Esophagus squamous epithelium (tissue), 5 donors: ENCODE measurements around the gene KRTAP12-1. TPM values are rescaled to one million over a fixed set of nuclear protein-coding genes. Genes with fewer than 3 reads are reported as not detected.
"Not testable (repeated sequence)": the region's sequence is repeated elsewhere in the genome, so short reads cannot be mapped to it uniquely, and the experiment has no call there.

Experiments used
- DNase-seq: peaks from one replicate; lab custom pipeline; 2025; lab: John Stamatoyannopoulos, UW
- H3K27ac ChIP-seq, 4 donors: fragments of 200-600 bp; sonication (generic); one replicate each; pipeline ENCODE4 v1.5.1; 2016 to 2019; ENCODE audit warnings: mild to moderate bottlenecking in 1 of 4
- H3K27me3 ChIP-seq, 4 donors: fragments of 200-600 bp; sonication (generic); 1 replicate in 3 of 4; 2 replicates in 1 of 4; pipeline versions ENCODE4 v1.5.1 to v1.6.0; 2017 to 2021; ENCODE audit warnings: antibody characterized with exemption in 1 of 4
- H3K36me3 ChIP-seq, 3 donors: fragments of 200-600 bp; sonication (generic); one replicate each; pipeline ENCODE4 v1.5.1; 2016 to 2019
- H3K4me1 ChIP-seq, 3 donors: fragments of 200-600 bp; sonication (generic); one replicate each; pipeline ENCODE4 v1.5.1; 2017 to 2019
- H3K4me3 ChIP-seq, 4 donors: fragments of 200-600 bp; sonication (generic); 1 replicate in 3 of 4; 2 replicates in 1 of 4; pipeline ENCODE4 v1.5.1; 2016 to 2019; ENCODE audit warnings: mild to moderate bottlenecking in 2 of 4, moderate library complexity in 1 of 4
- H3K9me3 ChIP-seq, 3 donors: fragments of 200-600 bp; sonication (generic); one replicate each; pipeline ENCODE4 v1.5.1; 2016 to 2019
- POLR2A ChIP-seq, 4 donors: fragments of 450-650 bp; IDR thresholded peaks; one replicate each; pipeline ENCODE4 v1.6.1; 2017; ENCODE audit warnings: antibody characterized with exemption in 4 of 4, mild to moderate bottlenecking in 4 of 4, moderate library complexity in 3 of 4
- WGBS, 2 donors: methylation state at CpG; one replicate each; pipeline ENCODE4 v1.1.5; 2018; 5-methylcytosine and 5-hydroxymethylcytosine counted together
- intact Hi-C: fragments of 100-400 bp; cut with DNase I; formaldehyde crosslinking; loops from one replicate; pipeline ENCODE4 v1.15.0; 2022
- total RNA-seq, 4 donors: library from RNA; depleted of rRNA; stranded (reverse); fragments of >200 nt; gene quantifications; one replicate each; pipeline ENCODE4 v1.1.0, GENCODE V29; 2016
- TF ChIP-seq, protein P1 (sequence below), 6 experiments: fragments of 450-650 bp in 4 of 6; fragments of 200-600 bp in 2 of 6; sonication (generic) in 2 of 6; IDR thresholded peaks; one replicate each; pipeline ENCODE4 v1.5.1; 2016 to 2019; ENCODE audit warnings: antibody characterized with exemption in 6 of 6, mild to moderate bottlenecking in 4 of 6, moderate library complexity in 4 of 6
- donor health status: DM: yes; HTN: yes; CAD: no.

The KRTAP12-1 gene
- total RNA-seq, 4 donors from 2014 or later, result not detected

DNA sequence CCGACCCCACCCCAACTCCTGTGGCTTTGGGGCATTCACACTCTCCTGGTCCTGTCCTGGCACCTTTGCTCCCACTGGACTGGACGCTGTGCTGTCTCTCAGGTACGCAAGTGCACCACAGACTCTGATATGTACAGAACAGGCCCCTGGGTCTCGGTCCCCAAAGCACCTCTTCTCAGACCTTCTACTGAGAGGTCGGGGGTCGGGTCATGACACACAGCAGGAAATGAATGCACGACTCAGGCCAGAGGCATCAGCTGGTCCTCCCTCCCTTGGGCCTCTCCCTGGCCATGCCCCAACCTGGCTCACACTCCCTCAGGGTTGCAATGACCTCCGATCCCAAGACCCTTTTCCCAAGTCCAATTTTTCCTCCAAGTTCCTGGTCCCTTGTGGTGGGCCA, 13.2 kb upstream of the KRTAP12-1 start:
- no peak for TF ChIP-seq POLR2A (IDR thresholded peaks at IDR 0.05)
- TF ChIP-seq, protein P1, sequence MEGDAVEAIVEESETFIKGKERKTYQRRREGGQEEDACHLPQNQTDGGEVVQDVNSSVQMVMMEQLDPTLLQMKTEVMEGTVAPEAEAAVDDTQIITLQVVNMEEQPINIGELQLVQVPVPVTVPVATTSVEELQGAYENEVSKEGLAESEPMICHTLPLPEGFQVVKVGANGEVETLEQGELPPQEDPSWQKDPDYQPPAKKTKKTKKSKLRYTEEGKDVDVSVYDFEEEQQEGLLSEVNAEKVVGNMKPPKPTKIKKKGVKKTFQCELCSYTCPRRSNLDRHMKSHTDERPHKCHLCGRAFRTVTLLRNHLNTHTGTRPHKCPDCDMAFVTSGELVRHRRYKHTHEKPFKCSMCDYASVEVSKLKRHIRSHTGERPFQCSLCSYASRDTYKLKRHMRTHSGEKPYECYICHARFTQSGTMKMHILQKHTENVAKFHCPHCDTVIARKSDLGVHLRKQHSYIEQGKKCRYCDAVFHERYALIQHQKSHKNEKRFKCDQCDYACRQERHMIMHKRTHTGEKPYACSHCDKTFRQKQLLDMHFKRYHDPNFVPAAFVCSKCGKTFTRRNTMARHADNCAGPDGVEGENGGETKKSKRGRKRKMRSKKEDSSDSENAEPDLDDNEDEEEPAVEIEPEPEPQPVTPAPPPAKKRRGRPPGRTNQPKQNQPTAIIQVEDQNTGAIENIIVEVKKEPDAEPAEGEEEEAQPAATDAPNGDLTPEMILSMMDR (IDR thresholded peaks at IDR 0.05), result no peak
- Histone ChIP-seq H3K4me3 (no peak overlapping the region), H3K27ac (no peak overlapping the region), H3K27me3 (peaks cover 0 to 77% (median 0%) of the 10 kb centered on the region in 4 donors), H3K9me3 (peaks cover 0 to 18% (median 3%) of the 10 kb centered on the region in 3 donors), H3K4me1 (no peaks in the 10 kb centered on the region), H3K36me3 (no peaks in the 10 kb centered on the region)
- intact Hi-C loops, result no loop called here
- 65 to 69% methylated on average over 3 to 7 of the region's 8 CpGs for WGBS, 2 donors
- DNase-seq, result no peak

DNA sequence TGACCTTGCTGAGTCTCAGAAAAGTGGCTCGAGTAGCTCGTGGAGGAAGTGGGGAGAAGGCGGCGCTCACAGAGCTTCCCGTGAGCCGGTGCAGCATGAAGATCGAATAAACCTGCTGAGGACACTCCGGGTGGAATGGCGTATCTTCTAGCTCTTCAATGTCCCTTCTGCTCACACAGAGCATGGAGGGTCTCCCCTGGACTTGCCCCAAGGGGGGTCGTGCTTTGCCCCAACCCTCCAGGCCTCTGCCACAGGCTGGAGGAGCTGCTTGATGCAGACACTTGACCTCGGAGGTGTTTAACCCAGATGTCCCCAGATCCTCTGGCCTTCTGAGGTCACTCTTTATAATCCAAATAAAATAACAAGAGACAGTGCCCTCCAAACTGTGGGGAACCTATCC, 12.8 kb upstream of the KRTAP12-1 start:
- H3K36me3 ChIP-seq, result no peaks in the 10 kb centered on the region
- no peak for DNase-seq
- 52 to 65% methylated on average over 10 to 11 of the region's 11 CpGs for WGBS, 2 donors
- TF ChIP-seq, protein P1 (IDR thresholded peaks at IDR 0.05), result no peak
- TF ChIP-seq POLR2A (IDR thresholded peaks at IDR 0.05), result no peak
- no peaks in the 10 kb centered on the region for H3K4me1 ChIP-seq
- intact Hi-C loops, result no loop called here
- H3K27me3 ChIP-seq, result peaks cover 0 to 77% (median 0%) of the 10 kb centered on the region in 4 donors
- no peak overlapping the region for H3K27ac ChIP-seq
- peaks cover 0 to 18% (median 3%) of the 10 kb centered on the region in 3 donors for H3K9me3 ChIP-seq
- no peak overlapping the region for H3K4me3 ChIP-seq

DNA sequence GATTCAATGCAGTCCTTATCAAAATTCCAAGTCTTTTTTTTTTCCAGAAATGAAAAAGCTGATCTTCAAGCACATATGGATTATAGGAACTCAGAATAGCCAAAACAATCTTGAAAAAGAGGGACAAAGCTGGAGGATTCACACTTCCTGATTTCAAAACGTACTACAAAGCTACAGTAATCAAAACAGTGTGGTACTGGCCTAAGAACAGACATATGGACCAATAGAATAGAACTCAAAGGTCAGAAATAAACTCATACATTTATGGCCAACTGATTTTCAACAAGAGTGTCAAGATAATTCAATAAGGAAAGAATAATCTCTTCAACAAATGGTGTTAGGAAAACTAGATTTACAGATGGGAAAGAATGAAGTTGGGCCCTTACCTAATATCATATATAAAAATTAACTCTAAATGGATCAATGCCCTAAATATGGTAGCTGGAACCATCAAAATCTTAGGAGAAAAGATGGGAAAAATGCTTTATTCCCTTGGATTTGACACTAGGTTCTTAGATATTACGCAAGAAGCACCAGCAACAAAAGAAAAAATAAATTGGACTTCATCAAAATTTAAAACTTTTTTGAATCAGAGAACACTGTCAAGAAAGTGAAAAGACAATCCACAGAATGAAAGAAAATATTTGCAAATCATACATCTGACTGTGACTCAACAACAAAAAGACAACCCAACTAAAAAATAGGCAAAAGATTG, 11.0 kb upstream of the KRTAP12-1 start:
- 50 to 63% methylated on average over 2 of the region's 2 CpGs for WGBS, 2 donors
- Histone ChIP-seq H3K27me3 (peaks cover 0 to 69% (median 0%) of the 10 kb centered on the region in 4 donors), H3K27ac (no peak overlapping the region), H3K9me3 (peaks cover 0 to 18% (median 3%) of the 10 kb centered on the region in 3 donors), H3K4me1 (no peaks in the 10 kb centered on the region), H3K4me3 (no peak overlapping the region), H3K36me3 (no peaks in the 10 kb centered on the region)
- intact Hi-C loops, result no loop called here
- TF ChIP-seq, protein P1 (IDR thresholded peaks at IDR 0.05), result no peak
- no peak for TF ChIP-seq POLR2A (IDR thresholded peaks at IDR 0.05)
- DNase-seq, result no peak

DNA sequence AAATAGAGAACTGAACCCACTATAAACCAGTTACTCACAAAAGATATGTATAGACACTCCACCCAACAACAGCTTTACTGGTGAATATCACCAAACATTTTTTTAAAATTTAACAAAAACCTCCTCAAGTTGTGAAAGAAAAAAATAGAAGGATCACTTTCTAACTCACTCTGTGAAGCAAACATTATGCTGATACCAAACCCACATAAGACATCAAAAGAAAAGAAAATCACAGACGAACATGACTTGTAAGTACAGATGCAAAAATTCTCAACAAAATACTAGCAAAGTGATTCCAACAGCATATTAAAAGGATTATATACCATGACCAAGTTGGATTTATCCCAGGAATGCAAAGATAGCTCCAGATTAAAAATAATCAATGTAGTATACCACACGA, 9.7 kb upstream of the KRTAP12-1 start:
- no peaks in the 10 kb centered on the region for H3K4me1 ChIP-seq
- H3K27ac ChIP-seq, result no peak overlapping the region
- TF ChIP-seq POLR2A (IDR thresholded peaks at IDR 0.05), result no peak
- TF ChIP-seq, protein P1 (IDR thresholded peaks at IDR 0.05), result no peak
- H3K9me3 ChIP-seq, result peaks cover 0 to 18% (median 3%) of the 10 kb centered on the region in 3 donors
- 19 to 23% methylated on average over 2 of the region's 2 CpGs for WGBS, 2 donors
- H3K36me3 ChIP-seq, result no peaks in the 10 kb centered on the region
- intact Hi-C loops, result no loop called here
- DNase-seq, result no peak
- no peak overlapping the region for H3K4me3 ChIP-seq
- peaks cover 0 to 69% (median 0%) of the 10 kb centered on the region in 4 donors for H3K27me3 ChIP-seq

DNA sequence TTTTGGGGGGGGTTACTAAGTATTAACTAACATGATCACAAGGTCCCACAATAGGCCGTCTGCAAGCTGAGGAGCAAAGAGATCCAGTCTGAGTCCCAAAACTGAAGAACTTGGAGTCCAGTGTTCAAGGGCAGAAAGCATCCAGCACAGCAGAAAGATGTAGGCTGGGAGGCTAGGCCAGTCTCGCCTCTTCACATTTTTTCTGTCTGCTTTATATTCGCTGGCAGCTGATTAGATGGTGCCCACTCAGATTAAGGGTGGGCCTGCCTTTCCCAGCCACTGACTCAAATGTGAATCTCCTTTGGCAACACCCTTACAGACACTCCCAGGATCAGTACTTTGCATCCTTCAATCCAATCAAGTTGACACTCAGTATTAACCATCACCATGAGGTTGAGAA, 7.8 kb upstream of the KRTAP12-1 start:
- WGBS, 2 donors, result 85 to 92% methylated on average over 3 of the region's 3 CpGs
- intact Hi-C loops, result not testable (repeated sequence)

More for the DNA sequence above, 7.8 kb upstream of the KRTAP12-1 start:
- not testable (repeated sequence) for DNase-seq, H3K27ac ChIP-seq, H3K36me3 ChIP-seq, H3K4me1 ChIP-seq, H3K4me3 ChIP-seq
- Histone ChIP-seq H3K27me3 (peaks cover 0 to 62% (median 0%) of the 10 kb centered on the region in 4 donors), H3K9me3 (peaks cover 0 to 18% (median 3%) of the 10 kb centered on the region in 3 donors)
